ENCODE data around the gene SPRYD7.
"Not testable (repeated sequence)": the region's sequence is repeated elsewhere in the genome, so short reads cannot be mapped to it uniquely, and the experiment has no call there.

GRCh38 chr13:49918106-49918505 lies 18.0 kb downstream of the SPRYD7 start:
- TF ChIP-seq CTCF (IDR thresholded peaks at IDR 0.05); EZH2 (IDR thresholded peaks at IDR 0.05; ENCODE audit: borderline replicate concordance, insufficient read depth, low read depth, low read length, poor library complexity, severe bottlenecking): not testable (repeated sequence)

Measured in B cell (primary cell).